Cerebellar cortex (tissue), 1 donor: ENCODE data around the gene MOB3A.

ENCODE experiments used
- DNase-seq: peaks from one replicate; pipeline ENCODE4 v3.0.0-alpha.2; 2015; ENCODE audit warnings: low spot score

Gene MOB3A

GRCh38 chr19:2059422-2060201 is 36.5 kb downstream of the MOB3A start:
- DNase-seq: no peak

- no peak for DNase-seq
Measured at GRCh38 chr19:2058570-2059421, 37.3 kb downstream of the MOB3A start.

- DNase-seq: no peak
Measured at GRCh38 chr19:2057484-2058469, 38.3 kb downstream of the MOB3A start.

GRCh38 chr19:2056837-2057192 is 39.3 kb downstream of the MOB3A start:
- DNase-seq: no peak

DNA sequence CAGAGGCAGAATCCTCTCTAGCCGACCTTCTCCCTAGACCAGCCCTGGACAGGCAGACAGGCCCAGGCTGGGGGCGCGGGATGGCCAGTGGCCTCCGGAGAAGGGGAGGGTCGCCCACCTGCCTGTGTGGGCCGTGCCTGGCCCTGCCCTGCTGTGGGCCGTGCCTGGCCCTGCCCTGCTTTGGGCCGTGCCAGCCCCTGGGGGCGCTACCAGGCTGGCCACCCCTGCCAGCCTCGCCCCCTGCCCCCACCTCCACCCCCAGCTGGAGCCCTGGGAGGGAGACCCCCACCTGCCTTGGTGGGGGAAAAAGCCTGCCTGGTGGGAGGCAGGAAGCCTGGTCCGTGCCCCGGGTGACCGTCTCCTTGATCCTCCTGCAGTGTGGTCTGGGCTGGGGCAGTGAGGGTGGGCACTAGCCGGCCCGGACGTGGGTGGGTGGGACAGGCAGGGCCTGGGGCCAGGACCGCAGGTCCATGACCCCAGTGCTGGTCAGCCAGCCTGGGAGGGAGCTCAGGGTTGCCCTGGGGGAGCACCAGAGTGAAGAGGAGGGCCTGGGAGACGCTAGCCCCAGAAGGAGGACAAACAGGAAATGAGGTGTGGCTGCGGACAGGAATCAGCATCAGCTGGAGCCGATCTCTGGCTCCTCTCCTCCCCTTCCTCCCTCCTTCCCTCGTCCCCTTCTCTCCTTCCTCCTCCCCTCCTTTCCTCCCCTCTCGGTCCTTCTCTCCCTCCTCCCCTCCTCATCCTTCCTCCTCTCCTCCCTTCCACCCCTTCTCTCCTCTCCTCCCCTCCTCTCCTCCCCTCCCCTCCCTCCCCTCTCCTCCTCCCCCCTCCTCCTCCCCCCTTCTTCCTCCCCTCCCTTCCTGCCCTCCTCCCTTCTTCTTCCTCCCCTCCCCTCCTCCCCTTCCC is 39.9 kb downstream of the MOB3A start:
- DNase-seq: peak; percentile 74

DNA sequence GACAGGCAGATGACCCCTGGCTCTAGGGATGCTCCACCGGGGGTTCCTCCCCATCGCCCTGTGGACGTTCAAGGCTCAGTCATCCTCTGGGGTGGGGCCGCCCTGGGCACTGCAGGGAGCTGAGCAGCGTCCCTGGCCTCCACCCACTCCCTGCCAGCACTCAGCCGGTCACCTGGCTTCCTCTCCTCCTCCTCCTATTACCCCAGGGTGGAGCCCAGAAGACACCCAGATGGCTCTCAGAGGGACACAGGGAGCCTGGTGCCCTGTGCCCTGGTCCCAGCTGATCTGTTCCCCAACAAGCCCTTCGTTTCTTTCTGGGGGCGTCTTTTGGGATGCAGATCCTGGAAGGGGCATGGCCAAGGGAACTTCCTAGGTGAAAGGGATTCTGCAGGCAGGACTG is 41.4 kb downstream of the MOB3A start:
- DNase-seq: no peak

GRCh38 chr19:2053601-2054389 is 42.3 kb downstream of the MOB3A start:
- no peak for DNase-seq

DNA sequence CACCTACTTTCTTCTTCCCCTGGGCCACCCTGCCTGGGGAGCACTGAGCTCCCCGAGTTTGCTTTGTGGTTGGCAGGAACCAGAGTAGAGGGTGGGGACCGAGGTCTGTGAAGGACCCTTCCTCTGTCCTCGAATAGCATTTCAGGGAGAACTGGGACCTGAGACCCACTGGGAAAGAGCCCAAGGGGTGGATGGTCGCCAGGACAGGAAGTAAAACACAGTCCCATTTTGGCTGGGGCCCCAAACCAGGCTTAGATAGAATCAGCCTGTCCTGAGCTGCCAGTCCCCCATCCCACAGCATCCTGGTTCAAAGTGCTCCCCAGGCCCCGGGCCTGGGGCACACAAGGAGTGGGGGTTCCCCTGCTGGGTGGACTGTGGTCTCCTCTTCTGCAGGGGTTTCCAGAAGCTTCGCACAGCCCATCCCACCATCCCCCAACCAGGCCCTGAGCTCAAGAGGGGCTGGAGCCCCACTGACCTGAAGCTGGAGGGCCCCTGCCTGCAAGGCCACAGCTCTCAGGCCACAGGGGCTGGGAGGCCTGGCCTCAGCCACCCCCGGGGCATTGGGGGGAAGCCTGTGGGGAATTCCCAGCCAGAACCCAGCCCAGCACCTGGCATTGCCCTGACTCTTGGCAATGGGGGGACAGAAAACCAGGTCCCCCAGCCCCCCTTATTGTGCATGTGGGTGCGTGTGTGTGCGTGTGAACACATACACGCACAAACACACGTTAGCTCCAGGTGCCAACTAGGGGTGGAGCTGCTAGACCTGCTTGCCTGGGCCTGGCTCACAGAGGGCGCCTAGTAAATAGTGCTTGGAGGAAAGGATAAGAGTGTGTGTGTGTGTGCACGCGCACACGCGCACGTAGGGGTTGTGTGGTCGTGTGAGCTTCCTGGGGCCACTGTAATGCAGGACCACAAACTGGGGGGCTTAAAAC is 44.1 kb downstream of the MOB3A start:
- no peak for DNase-seq

DNA sequence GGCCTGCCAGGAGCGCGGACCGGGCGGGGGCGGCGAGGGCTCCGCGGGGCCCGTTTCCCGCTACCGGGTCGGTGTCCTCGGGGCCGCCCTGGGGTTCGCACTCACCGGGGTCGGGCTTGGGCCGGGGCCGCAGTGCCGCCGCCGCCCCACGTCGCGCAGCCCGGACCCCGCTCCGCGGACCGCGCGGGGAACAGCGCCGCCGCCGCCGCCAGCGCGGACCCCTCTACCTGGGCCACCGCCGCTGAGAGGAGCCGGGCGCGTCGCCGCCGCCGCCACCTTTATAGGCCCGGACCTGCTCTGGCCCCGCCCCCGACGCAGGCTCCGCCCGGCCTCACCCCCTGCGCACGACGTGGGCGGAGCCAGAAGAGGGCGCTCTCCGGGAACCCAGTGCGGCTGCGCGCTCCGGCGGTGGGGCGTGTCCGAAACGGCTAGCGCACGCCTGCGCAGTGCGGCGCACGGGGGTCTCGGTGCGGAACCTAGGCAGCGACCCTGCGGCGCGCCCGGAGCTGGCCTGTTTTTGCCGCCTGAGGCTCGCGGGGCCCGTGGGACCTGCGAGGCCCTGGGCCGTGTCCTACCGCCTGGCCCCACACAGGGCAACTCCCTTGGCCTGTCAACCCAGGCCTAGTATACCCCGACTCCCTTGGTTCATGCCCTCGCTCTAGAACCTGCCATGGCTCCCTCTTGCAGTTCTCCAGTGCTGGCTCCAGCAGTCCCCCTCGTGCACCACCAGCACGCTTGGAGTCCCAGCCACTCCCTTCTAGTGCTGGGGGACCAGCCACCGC is 44.9 kb downstream of the MOB3A start, which contains the start of gene MKNK2:
Gene MKNK2 (minus strand): TSS at position 254 of the 782 bp plus-strand sequence. CDS start 393 bp downstream, outside the sequence.
- peak; percentile 89 for DNase-seq

DNA sequence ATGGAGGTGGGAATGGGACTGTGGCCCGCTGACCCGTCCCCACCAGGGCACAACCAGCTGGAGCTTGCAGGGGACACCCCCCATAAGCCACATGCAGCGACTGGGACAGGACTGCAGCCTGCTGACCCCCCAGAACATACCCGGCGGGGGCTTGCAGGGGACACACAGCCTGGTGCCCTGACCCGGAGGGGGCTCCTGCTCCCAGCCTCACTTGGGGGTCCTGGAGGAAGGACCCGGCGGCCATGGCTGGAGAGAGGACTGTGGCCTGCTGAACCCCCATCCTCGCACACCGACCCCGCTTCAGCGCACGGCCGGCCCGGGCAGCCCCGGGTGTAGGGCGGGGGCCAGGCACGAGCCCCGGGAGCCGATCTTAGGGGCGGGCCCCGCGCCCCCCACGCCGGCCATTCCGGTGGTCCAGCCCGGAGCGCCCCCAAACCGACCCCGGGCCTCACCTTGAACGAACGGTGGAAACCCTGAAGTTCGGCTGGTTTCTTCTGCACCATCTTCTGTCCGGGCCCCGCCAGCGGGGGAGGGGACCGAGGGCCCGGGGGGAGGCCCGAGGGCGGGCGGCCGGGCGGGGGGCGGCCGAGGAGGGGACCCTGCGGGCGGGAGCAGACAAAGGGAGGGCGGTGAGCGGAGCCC is 45.7 kb downstream of the MOB3A start:
- no peak for DNase-seq

DNA sequence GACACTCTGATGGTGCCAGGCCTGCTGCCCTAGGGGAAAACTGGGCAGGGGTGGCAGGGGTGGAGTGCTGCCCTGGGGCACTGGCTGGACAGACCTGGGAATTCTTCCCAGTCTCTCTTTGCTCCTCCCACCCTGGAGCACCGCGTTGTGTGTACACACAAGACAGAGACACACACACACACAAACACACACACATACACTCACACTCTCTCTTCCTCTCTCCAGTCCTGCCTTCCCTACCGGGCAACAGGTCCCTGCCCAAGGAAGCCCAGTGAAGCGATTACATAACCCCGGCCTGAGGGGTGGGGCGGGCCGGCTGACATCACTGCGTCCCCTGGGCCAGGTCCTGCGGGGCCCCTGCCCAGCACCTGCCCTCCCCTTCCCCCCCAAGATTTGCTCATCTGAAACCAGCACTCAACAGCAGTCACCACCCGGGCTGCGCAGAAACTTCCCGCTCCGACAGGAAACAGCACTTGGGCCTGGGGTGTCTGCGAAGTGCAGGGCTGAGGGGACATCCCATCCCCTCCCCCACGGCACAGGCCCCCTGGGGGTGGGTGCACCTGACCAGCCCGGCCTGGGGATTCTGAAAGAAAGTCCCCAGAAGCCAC is 46.3 kb downstream of the MOB3A start:
- peak; percentile 79 for DNase-seq

- DNase-seq: no peak
Measured at GRCh38 chr19:2048959-2049740, 47.0 kb downstream of the MOB3A start.

DNA sequence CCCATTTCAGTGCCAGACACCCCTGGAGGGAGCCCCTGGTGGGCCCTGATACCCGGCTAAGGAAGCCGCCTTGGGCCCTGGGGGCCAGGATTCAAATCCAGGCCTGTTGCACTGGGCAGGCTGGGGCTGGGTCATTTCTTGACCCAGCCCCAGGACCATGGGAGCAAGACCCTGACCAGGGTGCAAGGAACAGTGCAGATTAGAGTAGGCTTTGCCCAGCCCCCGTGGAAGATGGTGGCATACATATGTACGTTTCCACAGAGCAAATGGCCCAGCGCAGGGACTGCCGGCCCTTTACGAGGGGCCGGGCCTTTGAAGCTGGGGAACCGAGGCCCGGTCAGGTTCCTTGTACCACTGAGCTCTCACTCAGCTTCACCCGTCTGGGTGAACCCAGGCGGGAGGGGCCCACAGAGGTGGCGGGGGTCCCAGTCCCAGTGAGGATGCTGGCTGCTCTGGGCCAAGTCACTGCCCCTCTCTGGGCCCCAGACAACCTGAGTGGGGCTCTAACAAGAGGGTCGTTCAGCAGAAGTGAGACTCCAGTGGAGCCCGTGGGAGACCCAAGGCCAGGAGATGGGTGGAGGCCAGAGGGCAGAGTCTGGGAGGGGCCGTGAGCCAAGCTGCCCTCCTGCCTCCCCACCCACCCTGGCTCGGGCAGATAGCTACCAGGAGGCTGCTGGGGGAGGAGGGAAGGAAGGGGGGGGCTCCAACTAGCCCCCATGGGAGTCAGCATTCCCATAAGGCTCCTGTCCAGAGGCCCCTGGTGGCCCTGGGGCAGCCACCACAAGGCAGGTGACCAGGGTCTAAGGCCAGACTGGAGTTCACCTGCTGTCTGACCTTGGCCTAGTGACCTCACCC is 47.8 kb downstream of the MOB3A start:
- DNase-seq: no peak

- DNase-seq: no peak
Measured at GRCh38 chr19:2047449-2048103, 48.5 kb downstream of the MOB3A start.

- DNase-seq: no peak
Measured at GRCh38 chr19:2047076-2047448, 49.1 kb downstream of the MOB3A start.
